ENCODE results near the gene WDFY1. TPM values are rescaled to one million over a fixed set of nuclear protein-coding genes. Genes with fewer than 3 reads are reported as not detected.
A peak's percentile ranks its signal among the peaks of the same experiment; 100 is the strongest.

Gene WDFY1
- total and polyA plus RNA-seq, 9 of the 15 experiments (the other 6 are each of a cell fraction or from before 2014, with no cell fraction given), result 5.4 to 27.6 (median 17.5) TPM

- Histone ChIP-seq H3K27ac (ENCODE audit: extremely low read depth, low read depth, low read length) (no peak overlapping the region), H3K36me3 (ENCODE audit: control insufficient read depth, insufficient read depth, low read length) (no peaks in the 10 kb centered on the region), H3K79me2 (ENCODE audit: control insufficient read depth, insufficient read depth, low read length) (no peaks in the 10 kb centered on the region), H3K9ac (ENCODE audit: insufficient read depth in 1 of 2, low read depth in 2 of 2, low read length in 2 of 2) (no peak overlapping the region), H3K9me1 (ENCODE audit: control insufficient read depth, insufficient read depth, low read length) (no peaks in the 10 kb centered on the region), H3K4me1 (replicated peaks in 1 of 2; ENCODE audit: control insufficient read depth in 2 of 2, insufficient read depth in 2 of 2, low read length in 2 of 2) (peaks cover 0 to 8% of the 10 kb centered on the region in 2 experiments; a peak in 2 of 5 replicates), H3K27me3 (ENCODE audit: control insufficient read depth in 2 of 2, insufficient read depth in 2 of 2, low read length in 2 of 2) (peaks cover 0 to 10% of the 10 kb centered on the region in 2 experiments; a peak in 1 of 5 replicates), H3K4me3 (no peak overlapping the region), H2AFZ (ENCODE audit: low read depth, low read length) (no peak overlapping the region), H3K9me3 (replicated peaks; ENCODE audit: control insufficient read depth, insufficient read depth, low read depth, low read length) (no peaks in the 10 kb centered on the region), H4K20me1 (replicated peaks; ENCODE audit: control insufficient read depth, insufficient read depth, low read length) (no peaks in the 10 kb centered on the region), H3K4me2 (ENCODE audit: insufficient read depth, low read length) (no peak overlapping the region)
- in situ Hi-C loops (cut with MboI), result no loop called here
- POLR2A ChIA-PET, result no interaction called here
- TF ChIP-seq NFIC (IDR thresholded peaks at IDR 0.05) (peak; percentile 88), SAFB2 (IDR thresholded peaks at IDR 0.05; ENCODE audit: borderline replicate concordance, low read depth, low read length, severe bottlenecking) (no peak)
- FAIRE-seq (no peak), DNase-seq (ENCODE audit: extremely low read depth in 1 of 4, low spot score in 3 of 4) (peak in 1 of 4 experiments; percentile 10), ATAC-seq (peak; percentile 38; the same call in 2 of the 3 replicates)
- CTCF ChIA-PET (ENCODE audit: low intra/inter-chr PET ratio), result no interaction called here
- BruUV-seq (replicated peaks), result no TSS peak
- intact Hi-C loops (cut with micrococcal nuclease), result no loop called here
- WGBS (ENCODE audit: insufficient coverage, low coverage, missing lambda C conversion rate), result 7% methylated on average over 7 of the region's 8 CpGs
Measured at GRCh38 chr2:223832241-223832903, 112.8 kb downstream of the WDFY1 start.

- Histone ChIP-seq H3K27me3 (ENCODE audit: control insufficient read depth in 2 of 2, insufficient read depth in 2 of 2, low read length in 2 of 2) (no peaks in the 10 kb centered on the region), H3K4me2 (ENCODE audit: insufficient read depth, low read length) (no peak overlapping the region), H2AFZ (ENCODE audit: low read depth, low read length) (no peak overlapping the region), H3K9me3 (replicated peaks; ENCODE audit: control insufficient read depth, insufficient read depth, low read depth, low read length) (no peaks in the 10 kb centered on the region), H3K4me1 (replicated peaks in 1 of 2; ENCODE audit: control insufficient read depth in 2 of 2, insufficient read depth in 2 of 2, low read length in 2 of 2) (no peaks in the 10 kb centered on the region; a peak in 1 of 5 replicates), H3K36me3 (ENCODE audit: control insufficient read depth, insufficient read depth, low read length) (no peaks in the 10 kb centered on the region), H3K4me3 (no peak overlapping the region), H3K79me2 (ENCODE audit: control insufficient read depth, insufficient read depth, low read length) (no peaks in the 10 kb centered on the region), H3K9ac (ENCODE audit: insufficient read depth in 1 of 2, low read depth in 2 of 2, low read length in 2 of 2) (no peak overlapping the region), H3K9me1 (ENCODE audit: control insufficient read depth, insufficient read depth, low read length) (no peaks in the 10 kb centered on the region), H4K20me1 (replicated peaks; ENCODE audit: control insufficient read depth, insufficient read depth, low read length) (no peaks in the 10 kb centered on the region), H3K27ac (ENCODE audit: extremely low read depth, low read depth, low read length) (no peak overlapping the region)
- FAIRE-seq (no peak), ATAC-seq (no peak), DNase-seq (ENCODE audit: extremely low read depth in 1 of 4, low spot score in 3 of 4) (no peak)
- ChIA-PET POLR2A (interaction anchor here (1.1 kb wide), 1 partner anchor 10 kb away, joined by 3 read pairs; no protein-coding TSS in a partner anchor), CTCF (ENCODE audit: low intra/inter-chr PET ratio) (no interaction called here)
- no TSS peak for BruUV-seq (replicated peaks)
- in situ Hi-C loops (cut with MboI), result no loop called here
- TF ChIP-seq ZBTB40 (IDR thresholded peaks at IDR 0.05) (peak; percentile 89), ZBTB40 (CRISPR knock-in tag; IDR thresholded peaks at IDR 0.05) (no peak), PRPF4 (IDR thresholded peaks at IDR 0.05; ENCODE audit: insufficient read depth, low read depth, low read length, poor library complexity, severe bottlenecking) (no peak)
- intact Hi-C loops (cut with micrococcal nuclease), result no loop called here
- WGBS (ENCODE audit: insufficient coverage, low coverage, missing lambda C conversion rate), result 37% methylated on average over 5 of the region's 5 CpGs
Measured at GRCh38 chr2:223829128-223829527, 116.0 kb downstream of the WDFY1 start.

Data from K562 (cell line).